GM23338 (cell line): ENCODE measurements around the gene GDPD5.

Experiments
- CREB1 ChIP-seq: fragments of 250-450 bp; sonication (Bioruptor Pico); IDR thresholded peaks from 2 replicates; pipeline ENCODE4 v1.5.0; 2020; ENCODE audit warnings: low read depth, mild to moderate bottlenecking, moderate library complexity
- EZH2 ChIP-seq: fragments of 200-600 bp; sonication (generic); IDR thresholded peaks from one replicate; pipeline ENCODE4 v1.8.0; 2017; ENCODE audit warnings: antibody characterized with exemption, mild to moderate bottlenecking, low read depth; ENCODE audit not compliant: unreplicated experiment
- EZH2phosphoT487 ChIP-seq: fragments of 200-600 bp; sonication (generic); IDR thresholded peaks from one replicate; pipeline ENCODE4 v1.8.1; 2018; ENCODE audit warnings: antibody characterized with exemption; ENCODE audit not compliant: unreplicated experiment
- JUNB ChIP-seq: IDR thresholded peaks from one replicate; pipeline ENCODE4 v1.6.1; 2016; ENCODE audit warnings: antibody characterized with exemption; ENCODE audit not compliant: unreplicated experiment
- NANOG ChIP-seq: IDR thresholded peaks from 2 replicates; pipeline ENCODE4 v1.6.1; 2016; ENCODE audit warnings: antibody characterized with exemption, borderline replicate concordance
- POLR2AphosphoS5 ChIP-seq: IDR thresholded peaks from 2 replicates; pipeline ENCODE4 v1.6.1; 2016; ENCODE audit warnings: antibody characterized with exemption, low read depth
- TF ChIP-seq, protein P1 (sequence below), 2 experiments: fragments of 200-600 bp in 1 of 2; sonication (generic) in 1 of 2; conservative IDR thresholded peaks; 2 replicates each; pipeline versions ENCODE4 v1.5.1 to v1.6.1; 2016 to 2017; ENCODE audit warnings: antibody characterized with exemption in 2 of 2, low read depth in 2 of 2, mild to moderate bottlenecking in 2 of 2, moderate library complexity in 1 of 2
- TF ChIP-seq, protein P2 (sequence below): IDR thresholded peaks from one replicate; pipeline ENCODE4 v1.6.1; 2018; ENCODE audit warnings: antibody characterized with exemption; ENCODE audit not compliant: unreplicated experiment

DNA sequence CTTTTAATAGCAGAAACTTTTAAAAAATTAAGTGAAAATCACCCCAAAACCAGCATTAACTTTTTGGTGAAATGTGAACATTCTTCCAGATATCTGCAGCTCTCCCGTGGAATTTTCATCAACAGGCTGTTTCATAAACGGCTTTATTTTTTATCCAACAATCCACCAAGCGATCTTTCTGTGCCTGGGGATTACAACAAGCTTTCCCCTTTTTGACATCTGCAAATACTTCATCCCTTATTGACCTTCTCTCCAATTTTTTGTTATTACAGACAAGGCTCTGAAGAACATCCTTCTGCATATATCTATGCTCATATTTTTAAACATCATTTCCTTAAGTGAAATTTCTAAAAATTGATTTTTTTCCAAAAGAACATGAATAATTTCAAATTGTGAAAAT is 30.5 kb upstream of the GDPD5 start:
- TF ChIP-seq POLR2AphosphoS5 (no peak), EZH2 (no peak), CREB1 (no peak), EZH2phosphoT487 (no peak), NANOG (no peak), JUNB (no peak)
- TF ChIP-seq, protein P1, sequence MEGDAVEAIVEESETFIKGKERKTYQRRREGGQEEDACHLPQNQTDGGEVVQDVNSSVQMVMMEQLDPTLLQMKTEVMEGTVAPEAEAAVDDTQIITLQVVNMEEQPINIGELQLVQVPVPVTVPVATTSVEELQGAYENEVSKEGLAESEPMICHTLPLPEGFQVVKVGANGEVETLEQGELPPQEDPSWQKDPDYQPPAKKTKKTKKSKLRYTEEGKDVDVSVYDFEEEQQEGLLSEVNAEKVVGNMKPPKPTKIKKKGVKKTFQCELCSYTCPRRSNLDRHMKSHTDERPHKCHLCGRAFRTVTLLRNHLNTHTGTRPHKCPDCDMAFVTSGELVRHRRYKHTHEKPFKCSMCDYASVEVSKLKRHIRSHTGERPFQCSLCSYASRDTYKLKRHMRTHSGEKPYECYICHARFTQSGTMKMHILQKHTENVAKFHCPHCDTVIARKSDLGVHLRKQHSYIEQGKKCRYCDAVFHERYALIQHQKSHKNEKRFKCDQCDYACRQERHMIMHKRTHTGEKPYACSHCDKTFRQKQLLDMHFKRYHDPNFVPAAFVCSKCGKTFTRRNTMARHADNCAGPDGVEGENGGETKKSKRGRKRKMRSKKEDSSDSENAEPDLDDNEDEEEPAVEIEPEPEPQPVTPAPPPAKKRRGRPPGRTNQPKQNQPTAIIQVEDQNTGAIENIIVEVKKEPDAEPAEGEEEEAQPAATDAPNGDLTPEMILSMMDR (conservative IDR thresholded peaks at IDR 0.05; ENCODE audit: low read depth in 2 of 2): no peak
- TF ChIP-seq, protein P2, sequence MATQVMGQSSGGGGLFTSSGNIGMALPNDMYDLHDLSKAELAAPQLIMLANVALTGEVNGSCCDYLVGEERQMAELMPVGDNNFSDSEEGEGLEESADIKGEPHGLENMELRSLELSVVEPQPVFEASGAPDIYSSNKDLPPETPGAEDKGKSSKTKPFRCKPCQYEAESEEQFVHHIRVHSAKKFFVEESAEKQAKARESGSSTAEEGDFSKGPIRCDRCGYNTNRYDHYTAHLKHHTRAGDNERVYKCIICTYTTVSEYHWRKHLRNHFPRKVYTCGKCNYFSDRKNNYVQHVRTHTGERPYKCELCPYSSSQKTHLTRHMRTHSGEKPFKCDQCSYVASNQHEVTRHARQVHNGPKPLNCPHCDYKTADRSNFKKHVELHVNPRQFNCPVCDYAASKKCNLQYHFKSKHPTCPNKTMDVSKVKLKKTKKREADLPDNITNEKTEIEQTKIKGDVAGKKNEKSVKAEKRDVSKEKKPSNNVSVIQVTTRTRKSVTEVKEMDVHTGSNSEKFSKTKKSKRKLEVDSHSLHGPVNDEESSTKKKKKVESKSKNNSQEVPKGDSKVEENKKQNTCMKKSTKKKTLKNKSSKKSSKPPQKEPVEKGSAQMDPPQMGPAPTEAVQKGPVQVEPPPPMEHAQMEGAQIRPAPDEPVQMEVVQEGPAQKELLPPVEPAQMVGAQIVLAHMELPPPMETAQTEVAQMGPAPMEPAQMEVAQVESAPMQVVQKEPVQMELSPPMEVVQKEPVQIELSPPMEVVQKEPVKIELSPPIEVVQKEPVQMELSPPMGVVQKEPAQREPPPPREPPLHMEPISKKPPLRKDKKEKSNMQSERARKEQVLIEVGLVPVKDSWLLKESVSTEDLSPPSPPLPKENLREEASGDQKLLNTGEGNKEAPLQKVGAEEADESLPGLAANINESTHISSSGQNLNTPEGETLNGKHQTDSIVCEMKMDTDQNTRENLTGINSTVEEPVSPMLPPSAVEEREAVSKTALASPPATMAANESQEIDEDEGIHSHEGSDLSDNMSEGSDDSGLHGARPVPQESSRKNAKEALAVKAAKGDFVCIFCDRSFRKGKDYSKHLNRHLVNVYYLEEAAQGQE: no peak
